Effector CD8-positive, alpha-beta T cell (primary cell): ENCODE measurements around the gene TLE6.
"Not testable (repeated sequence)": the region's sequence is repeated elsewhere in the genome, so short reads cannot be mapped to it uniquely, and the experiment has no call there.

ENCODE experiments used
- DNase-seq: peaks from one replicate; lab custom pipeline; 2025; lab: John Stamatoyannopoulos, UW
- total RNA-seq, 4 experiments: gene quantifications; one replicate each; lab custom pipeline; 2026; lab: John Stamatoyannopoulos, UW

The TLE6 gene
- total RNA-seq = 0 reads per million in 4 experiments

- peak; percentile 89 for DNase-seq
Measured at GRCh38 chr19:2977001-2977745, at the start of gene TLE6. TLE6 (plus strand) TSS chr19:2977564; CDS start chr19:2978234, 670 bp downstream.

DNA sequence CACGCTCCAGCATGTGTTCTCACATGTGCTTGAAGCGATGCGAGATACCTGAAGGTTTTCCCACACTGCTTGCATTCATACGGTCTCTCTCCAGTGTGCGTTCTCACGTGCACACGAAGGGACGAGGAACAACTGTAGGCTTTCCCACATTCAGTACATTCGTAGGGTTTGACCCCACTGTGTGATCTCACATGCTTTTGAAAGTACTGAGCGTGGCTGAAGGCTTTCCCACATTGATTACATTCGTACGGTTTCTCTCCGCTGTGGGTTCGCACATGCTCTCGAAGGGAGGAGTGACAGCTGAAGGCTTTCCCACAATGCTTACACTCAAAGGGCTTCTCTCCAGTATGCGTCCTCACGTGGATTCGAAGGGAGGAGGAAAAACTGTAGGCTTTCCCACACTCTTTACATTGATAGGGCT, 43.9 kb upstream of the TLE6 start:
- no peak for DNase-seq

GRCh38 chr19:2935863-2936262, 41.5 kb upstream of the TLE6 start:
- DNase-seq = not testable (repeated sequence)

- no peak for DNase-seq
Measured at GRCh38 chr19:2942928-2943640, 34.3 kb upstream of the TLE6 start.

DNA sequence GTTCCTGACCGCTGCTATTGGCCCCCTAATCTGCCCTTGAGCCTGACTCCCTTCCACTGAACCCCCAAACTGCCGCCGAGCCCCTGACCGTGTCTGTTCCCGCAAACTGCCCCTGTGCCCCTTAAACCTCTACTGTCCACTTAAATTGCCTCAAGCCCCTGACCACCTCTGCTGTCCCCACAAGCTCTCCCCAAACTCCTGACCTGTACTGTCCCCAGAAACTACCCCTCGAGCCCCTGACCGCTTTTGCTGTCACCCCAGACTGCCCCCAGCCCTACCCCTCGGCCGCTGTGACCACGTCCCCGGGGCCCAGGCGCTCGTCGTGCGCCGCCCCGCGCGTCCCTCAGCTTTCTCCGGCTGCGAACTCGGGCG, 33.0 kb upstream of the TLE6 start:
- no peak for DNase-seq

DNA sequence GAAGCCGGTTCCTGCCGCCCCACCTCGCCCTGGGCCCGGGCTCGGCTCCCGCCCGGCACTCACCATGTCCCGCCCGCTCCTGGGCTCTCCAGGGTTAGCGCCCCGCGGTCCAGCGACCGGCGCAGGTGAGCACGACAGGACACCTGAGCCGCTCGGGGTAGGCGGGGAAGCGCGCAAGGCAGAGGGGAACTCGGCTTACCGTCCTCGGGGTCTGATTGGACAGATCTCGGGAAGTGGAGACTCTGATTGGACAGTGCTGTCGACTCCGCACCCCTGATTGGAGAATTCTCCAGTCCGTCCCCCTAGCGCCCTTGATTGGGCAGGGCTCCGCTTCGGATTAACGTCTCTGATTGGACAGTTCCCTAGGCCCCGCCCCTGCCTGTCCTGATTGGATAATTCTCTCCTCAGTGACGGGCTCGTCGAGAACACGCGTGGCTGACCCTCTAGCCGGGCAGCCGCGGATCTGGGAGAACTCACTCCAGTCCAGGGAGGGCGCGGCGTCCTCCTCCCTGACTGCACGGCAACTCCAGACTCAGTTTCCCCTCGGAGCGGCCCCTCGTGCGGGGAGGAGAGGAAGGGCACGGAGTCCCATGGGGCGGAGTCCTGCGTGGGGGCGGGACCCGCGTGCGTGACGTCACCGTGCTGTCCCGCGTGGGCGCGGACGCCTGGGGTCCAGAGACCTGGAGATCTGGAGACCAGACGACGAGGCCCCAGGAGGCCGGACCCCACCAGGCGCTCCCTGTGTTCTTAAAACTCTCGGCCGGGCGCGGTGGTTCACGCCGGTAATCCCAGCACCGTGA, 32.4 kb upstream of the TLE6 start, which contains the start of gene ZNF77:
Gene ZNF77 (minus strand): TSS at position 197 of the 800 bp plus-strand sequence. CDS start 131 bp downstream, at position 66.
- peak; percentile 99 for DNase-seq

- DNase-seq = no peak
Measured at GRCh38 chr19:2945575-2946184, 31.7 kb upstream of the TLE6 start.

DNA sequence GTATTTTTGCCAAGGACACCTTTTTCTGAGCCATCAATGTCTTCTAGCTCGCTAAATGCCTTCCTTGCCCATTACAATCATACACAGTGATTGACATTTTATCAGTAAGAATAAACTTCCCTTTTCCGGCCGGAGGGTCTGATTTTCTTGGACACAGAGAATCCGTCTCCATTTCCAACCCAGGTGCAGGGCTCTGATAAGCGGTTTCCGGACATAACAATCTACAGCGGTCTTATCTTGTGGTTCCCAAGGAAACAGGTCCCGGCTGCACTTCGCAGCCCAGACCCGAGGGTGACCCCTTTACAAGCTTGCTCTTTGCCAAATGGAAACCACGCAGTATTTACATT, 27.5 kb upstream of the TLE6 start:
- no peak for DNase-seq

DNA sequence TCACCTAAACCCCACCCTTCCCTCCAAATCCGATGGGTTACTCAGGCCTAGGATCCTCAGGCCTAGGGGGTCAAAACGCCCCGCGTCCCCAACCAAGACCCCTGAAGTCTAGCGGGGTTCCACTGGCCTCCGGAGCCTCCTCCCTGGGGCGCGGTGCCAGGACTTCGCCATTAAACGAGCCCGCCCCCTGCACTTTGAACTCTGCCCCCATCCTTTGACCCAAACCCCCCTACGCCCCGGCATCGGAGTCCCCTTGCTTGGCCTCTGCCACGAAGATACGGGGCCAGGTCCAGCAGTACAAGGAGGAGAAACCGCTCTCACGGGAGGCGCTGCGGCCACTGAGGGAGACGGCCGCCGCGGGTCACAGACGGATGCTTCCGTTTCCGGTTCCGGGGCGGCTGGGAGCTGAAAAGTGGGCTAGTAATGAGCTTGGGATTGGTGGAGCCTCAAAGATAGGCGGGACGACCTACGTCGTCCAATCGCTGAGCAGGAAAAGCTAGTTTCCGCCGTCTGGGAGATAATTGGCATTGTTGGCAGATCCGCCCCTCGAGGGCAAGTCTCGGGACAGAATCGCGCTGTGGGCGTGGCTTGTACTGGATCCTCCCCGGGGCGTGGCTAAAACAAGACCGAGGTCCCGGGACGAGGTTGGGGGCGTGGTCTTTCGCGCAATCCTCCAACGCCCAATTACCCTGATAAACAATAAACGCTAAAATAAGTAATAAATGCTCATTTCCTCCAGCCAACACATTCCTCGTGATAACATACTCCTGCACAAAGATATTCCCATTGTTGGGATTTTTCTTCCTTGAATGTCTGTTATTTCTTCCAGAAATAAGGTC, 26.9 kb upstream of the TLE6 start:
- peak; percentile 100 for DNase-seq

- DNase-seq = no peak
Measured at GRCh38 chr19:2952953-2953481, 24.3 kb upstream of the TLE6 start.

DNA sequence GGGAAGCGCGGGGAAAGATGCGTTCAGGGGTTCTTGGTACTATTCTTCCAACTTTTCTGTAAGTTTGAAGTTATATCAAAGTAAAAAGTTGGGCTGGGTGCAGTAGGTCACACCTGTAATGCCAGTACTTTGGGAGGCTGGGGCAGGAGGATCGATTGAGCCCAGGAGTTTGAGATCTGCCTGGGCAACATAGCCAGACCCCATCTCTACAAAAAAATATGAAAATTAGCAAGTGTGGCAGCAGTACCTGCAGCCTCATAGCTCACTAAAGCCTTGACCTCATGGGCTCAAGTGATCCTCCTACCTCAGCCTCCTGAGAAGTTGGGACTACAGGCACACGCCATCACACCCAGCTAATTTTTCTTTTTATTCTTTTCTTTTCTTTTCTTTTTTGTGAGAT, 20.2 kb upstream of the TLE6 start:
- DNase-seq = no peak

GRCh38 chr19:2960120-2960519, 17.2 kb upstream of the TLE6 start:
- no peak for DNase-seq

DNA sequence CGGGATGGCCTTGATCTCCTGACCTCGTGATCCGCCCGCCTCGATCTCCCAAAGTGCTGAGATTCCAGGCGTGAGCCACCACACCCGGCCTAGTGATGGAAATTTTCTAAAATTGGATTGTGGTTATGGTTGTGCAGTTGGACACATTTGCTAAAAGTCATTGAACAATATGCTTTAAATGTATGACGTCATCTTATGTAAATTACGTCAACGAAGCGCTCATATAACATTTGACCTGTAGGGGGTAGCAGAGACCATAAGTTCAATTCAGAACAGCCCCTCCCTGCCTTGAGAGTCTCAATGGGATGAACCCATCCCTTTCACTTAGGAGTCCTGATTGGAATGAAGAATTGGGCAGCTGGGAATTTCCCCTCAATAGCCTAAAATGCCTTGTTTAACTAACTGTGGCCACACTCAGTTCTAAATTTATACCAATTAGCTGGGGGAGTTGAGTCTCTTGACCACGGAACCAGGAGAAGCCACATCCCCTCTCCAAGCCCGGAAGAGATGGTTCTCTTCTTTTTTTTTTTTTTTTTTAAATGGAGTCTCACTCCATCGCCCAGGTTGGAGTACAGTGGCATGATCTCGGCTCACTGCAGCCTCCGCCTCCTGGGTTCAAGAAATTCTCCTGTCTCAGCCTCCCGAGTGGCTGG, 15.2 kb upstream of the TLE6 start:
- DNase-seq = peak; percentile 33

DNA sequence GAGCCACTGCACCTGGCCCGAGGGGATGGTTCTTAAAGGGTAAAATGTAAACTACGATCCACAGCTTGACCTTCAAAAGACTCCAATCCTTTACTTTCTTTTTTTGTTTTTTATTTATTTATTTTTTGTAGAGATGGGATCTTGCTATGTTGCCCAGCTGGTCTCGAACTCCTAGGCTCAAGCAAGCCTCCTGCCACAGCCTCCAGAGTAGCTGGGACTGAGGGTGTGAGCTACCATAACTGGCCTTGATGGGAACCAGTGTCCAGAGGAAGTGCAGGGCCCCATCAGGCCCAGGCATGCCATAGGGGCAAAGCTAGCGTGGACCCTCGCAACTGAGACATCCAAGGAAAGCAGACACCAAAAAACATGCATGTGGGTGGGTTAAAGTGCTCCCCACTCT, 14.2 kb upstream of the TLE6 start:
- DNase-seq = no peak

- DNase-seq = not testable (repeated sequence)
Measured at GRCh38 chr19:2963631-2964030, 13.7 kb upstream of the TLE6 start.

- no peak for DNase-seq
Measured at GRCh38 chr19:2964874-2965273, 12.5 kb upstream of the TLE6 start.

GRCh38 chr19:2967972-2968371, 9.4 kb upstream of the TLE6 start:
- no peak for DNase-seq

DNA sequence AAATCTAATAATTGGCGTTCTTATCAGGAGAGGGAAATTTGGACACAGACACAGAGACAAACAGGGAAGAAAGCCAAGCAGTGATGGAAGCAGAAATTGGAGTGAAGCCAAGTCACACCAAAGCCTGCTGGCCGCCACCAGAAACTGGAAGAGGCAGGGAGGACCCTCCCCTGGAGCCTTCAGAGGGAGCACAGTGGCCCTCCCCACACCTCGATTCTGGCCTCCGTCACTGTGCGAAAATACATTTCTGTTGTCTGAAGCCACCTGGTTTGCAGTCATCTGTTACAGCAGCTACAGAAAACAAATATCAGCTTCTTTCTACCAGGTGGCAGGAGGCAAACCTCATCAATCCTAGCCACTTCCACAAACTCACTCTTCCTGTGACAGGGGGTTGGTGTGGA, 8.3 kb upstream of the TLE6 start:
- DNase-seq = no peak

- no peak for DNase-seq
Measured at GRCh38 chr19:2970201-2970835, 7.0 kb upstream of the TLE6 start.

GRCh38 chr19:2973229-2973628, 4.1 kb upstream of the TLE6 start:
- DNase-seq = no peak
